HEK293 (cell line): ENCODE results near the gene CRTAC1.

ENCODE experiments used
- KLF9 ChIP-seq: fragments of 450-650 bp; formaldehyde crosslinking; IDR thresholded peaks from 2 replicates; pipeline ENCODE4 v1.5.1; 2016; ENCODE audit warnings: missing biosample characterization, missing genetic modification characterization, low read depth
- ZNF133 ChIP-seq: fragments of 450-650 bp; formaldehyde crosslinking; IDR thresholded peaks from 2 replicates; pipeline ENCODE4 v1.5.1; 2016; ENCODE audit warnings: missing biosample characterization, missing genetic modification characterization

DNA sequence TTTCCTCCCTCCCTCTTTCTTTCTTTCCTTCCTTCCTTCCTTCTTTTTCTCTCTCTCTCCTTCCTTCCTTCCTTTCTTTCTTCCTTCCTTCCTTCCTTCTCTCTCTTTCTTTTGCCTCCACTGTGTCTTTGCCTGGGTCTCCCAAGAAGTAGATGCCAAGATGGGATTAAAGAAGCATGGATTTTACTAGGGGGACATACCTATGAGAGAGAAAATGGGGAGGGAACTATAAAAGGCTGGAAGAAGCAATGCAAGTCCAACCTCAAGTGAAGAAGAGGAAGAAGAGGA, 33.3 kb upstream of the CRTAC1 start:
- no peak for TF ChIP-seq KLF9 (tag by site-specific recombination)
- no peak for TF ChIP-seq ZNF133 (tag by site-specific recombination)
